Measurements from ENCODE around the gene CALN1. TPM values are rescaled to one million over a fixed set of nuclear protein-coding genes. Genes with fewer than 3 reads are reported as not detected.
"Not testable (repeated sequence)": the region's sequence is repeated elsewhere in the genome, so short reads cannot be mapped to it uniquely, and the experiment has no call there.

Gene CALN1
- polyA plus RNA-seq, 1 donor (not counting 4 experiments of a cell fraction or from before 2014, with no cell fraction given), result not detected

DNA sequence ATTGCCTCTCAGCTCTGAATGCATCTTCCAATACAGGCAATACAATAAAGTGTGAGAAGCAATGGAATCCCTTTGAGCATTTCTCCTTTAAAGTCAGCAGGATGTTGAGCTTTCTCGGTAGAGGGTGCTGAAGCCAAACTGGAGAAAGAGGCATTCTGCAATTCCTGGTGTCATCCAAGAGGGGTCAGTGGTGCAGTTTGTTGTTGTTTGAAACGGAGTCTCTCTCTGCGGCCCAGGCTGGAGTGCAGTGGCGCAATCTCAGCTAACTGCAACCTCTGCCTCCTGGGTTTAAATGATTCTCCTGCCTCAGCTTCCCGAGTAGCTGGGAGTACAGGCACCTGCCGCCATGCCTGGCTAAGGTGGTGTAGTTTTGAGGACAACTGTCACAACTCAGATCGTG is 486.5 kb downstream of the CALN1 start:
- FAIRE-seq (no peak), DNase-seq (ENCODE audit: low read depth, low spot score) (no peak)
- H3K79me2 ChIP-seq (ENCODE audit: control insufficient read depth, insufficient read depth, low read length), result no peaks in the 10 kb centered on the region
- no peak overlapping the region for H3K27ac ChIP-seq (ENCODE audit: control insufficient read depth, insufficient read depth, low read length)
- H3K4me2 ChIP-seq (ENCODE audit: control insufficient read depth, extremely low read depth, insufficient read depth, low read depth, low read length), result no peak overlapping the region
- H2AFZ ChIP-seq (ENCODE audit: control insufficient read depth, low read length), result no peak overlapping the region
- no peaks in the 10 kb centered on the region for H3K4me1 ChIP-seq (ENCODE audit: control insufficient read depth, extremely low read depth, insufficient read depth, low read length)
- no peaks in the 10 kb centered on the region for H3K36me3 ChIP-seq (ENCODE audit: control insufficient read depth in 2 of 2, extremely low read depth in 1 of 2, insufficient read depth in 2 of 2, low read length in 2 of 2)
- H3K4me3 ChIP-seq (ENCODE audit: control insufficient read depth in 2 of 3, extremely low read depth in 1 of 3, insufficient read depth in 2 of 3, low read depth in 1 of 3, low read length in 3 of 3), result no peak overlapping the region
- dilution Hi-C loops (cut with MboI; ENCODE audit: extremely low pct_ligation_motif_present, low sequenced_read_pairs), result loop anchor here (25.0 kb wide), 1 partner anchor 88 kb away; no protein-coding TSS in a partner anchor
- TF ChIP-seq EZH2 (IDR thresholded peaks at IDR 0.05; ENCODE audit: low read length) (no peak), CTCF (optimal IDR thresholded peaks at IDR 0.05 in 1 of 3, IDR thresholded peaks at IDR 0.05 in 1 of 3, conservative IDR thresholded peaks at IDR 0.05 in 1 of 3; ENCODE audit: extremely low read depth in 1 of 3, insufficient read depth in 2 of 3, low read length in 3 of 3) (peak in 2 of 3 experiments; percentile 2 to 19)
- H4K20me1 ChIP-seq (ENCODE audit: control insufficient read depth, extremely low read depth, insufficient read depth, low read length), result no peaks in the 10 kb centered on the region
- no peaks in the 10 kb centered on the region for H3K9me3 ChIP-seq (ENCODE audit: control insufficient read depth, low read depth, low read length)
- no peaks in the 10 kb centered on the region for H3K27me3 ChIP-seq (ENCODE audit: control insufficient read depth, extremely low read depth, insufficient read depth, low read length)
- H3K9ac ChIP-seq (ENCODE audit: control insufficient read depth, extremely low read depth, insufficient read depth, low read length), result no peak overlapping the region
- H3K9me1 ChIP-seq (ENCODE audit: control insufficient read depth, extremely low read depth, insufficient read depth, low read length), result no peaks in the 10 kb centered on the region

DNA sequence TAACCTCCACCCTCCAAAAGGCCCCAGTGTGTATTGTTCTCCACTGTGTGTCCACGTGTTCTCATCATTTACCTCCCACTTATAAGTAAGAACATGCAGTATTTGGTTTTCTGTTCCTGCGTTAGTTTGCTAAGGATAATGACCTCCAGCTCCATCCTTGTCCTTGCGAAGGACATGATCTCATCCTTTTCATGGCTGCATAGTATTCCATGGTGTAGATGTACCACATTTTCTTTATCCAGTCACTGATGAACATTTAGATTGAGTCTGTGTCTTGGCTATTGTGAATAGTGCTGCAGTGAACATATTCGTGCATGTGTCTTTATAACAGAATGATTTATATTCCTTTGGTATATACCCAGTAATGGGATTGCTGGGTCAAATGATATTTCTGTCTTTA is 497.9 kb downstream of the CALN1 start:
- H3K9me3 ChIP-seq (ENCODE audit: control insufficient read depth, low read depth, low read length); H3K36me3 ChIP-seq (ENCODE audit: control insufficient read depth in 2 of 2, extremely low read depth in 1 of 2, insufficient read depth in 2 of 2, low read length in 2 of 2); dilution Hi-C loops (cut with MboI; ENCODE audit: extremely low pct_ligation_motif_present, low sequenced_read_pairs); DNase-seq (ENCODE audit: low read depth, low spot score); H3K27ac ChIP-seq (ENCODE audit: control insufficient read depth, insufficient read depth, low read length); H4K20me1 ChIP-seq (ENCODE audit: control insufficient read depth, extremely low read depth, insufficient read depth, low read length); FAIRE-seq; H2AFZ ChIP-seq (ENCODE audit: control insufficient read depth, low read length); H3K4me2 ChIP-seq (ENCODE audit: control insufficient read depth, extremely low read depth, insufficient read depth, low read depth, low read length); H3K9me1 ChIP-seq (ENCODE audit: control insufficient read depth, extremely low read depth, insufficient read depth, low read length); H3K27me3 ChIP-seq (ENCODE audit: control insufficient read depth, extremely low read depth, insufficient read depth, low read length); H3K4me3 ChIP-seq (ENCODE audit: control insufficient read depth in 2 of 3, extremely low read depth in 1 of 3, insufficient read depth in 2 of 3, low read depth in 1 of 3, low read length in 3 of 3); H3K9ac ChIP-seq (ENCODE audit: control insufficient read depth, extremely low read depth, insufficient read depth, low read length); H3K4me1 ChIP-seq (ENCODE audit: control insufficient read depth, extremely low read depth, insufficient read depth, low read length); H3K79me2 ChIP-seq (ENCODE audit: control insufficient read depth, insufficient read depth, low read length): not testable (repeated sequence)

DNA sequence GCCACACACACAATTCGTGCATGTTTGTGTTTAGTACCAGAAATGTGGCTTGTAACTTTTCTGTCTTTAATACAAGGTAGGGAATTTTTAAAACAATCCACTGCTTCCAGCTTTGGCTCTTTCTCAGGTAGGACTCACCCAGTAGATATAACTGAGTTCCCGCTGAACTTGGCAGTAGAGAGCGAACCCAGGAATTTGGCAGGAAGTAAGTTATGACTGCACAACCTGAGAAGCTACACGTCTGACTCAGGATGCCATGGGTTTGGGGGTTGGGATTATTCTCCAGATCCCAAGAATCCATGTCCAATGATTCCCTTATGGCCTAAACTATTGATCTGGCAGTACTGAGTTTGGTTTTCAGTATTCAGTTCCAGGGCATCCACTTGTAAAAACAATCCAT is 499.7 kb downstream of the CALN1 start:
- Histone ChIP-seq H3K79me2 (ENCODE audit: control insufficient read depth, insufficient read depth, low read length) (no peaks in the 10 kb centered on the region), H3K27ac (ENCODE audit: control insufficient read depth, insufficient read depth, low read length) (no peak overlapping the region), H3K9ac (ENCODE audit: control insufficient read depth, extremely low read depth, insufficient read depth, low read length) (no peak overlapping the region), H3K4me3 (ENCODE audit: control insufficient read depth in 2 of 3, extremely low read depth in 1 of 3, insufficient read depth in 2 of 3, low read depth in 1 of 3, low read length in 3 of 3) (no peak overlapping the region), H2AFZ (ENCODE audit: control insufficient read depth, low read length) (no peak overlapping the region), H3K4me2 (ENCODE audit: control insufficient read depth, extremely low read depth, insufficient read depth, low read depth, low read length) (no peak overlapping the region), H3K9me1 (ENCODE audit: control insufficient read depth, extremely low read depth, insufficient read depth, low read length) (no peaks in the 10 kb centered on the region), H3K4me1 (ENCODE audit: control insufficient read depth, extremely low read depth, insufficient read depth, low read length) (no peaks in the 10 kb centered on the region), H3K9me3 (ENCODE audit: control insufficient read depth, low read depth, low read length) (peaks cover 4% of the 10 kb centered on the region), H3K36me3 (ENCODE audit: control insufficient read depth in 2 of 2, extremely low read depth in 1 of 2, insufficient read depth in 2 of 2, low read length in 2 of 2) (no peaks in the 10 kb centered on the region), H3K27me3 (ENCODE audit: control insufficient read depth, extremely low read depth, insufficient read depth, low read length) (no peaks in the 10 kb centered on the region), H4K20me1 (ENCODE audit: control insufficient read depth, extremely low read depth, insufficient read depth, low read length) (no peaks in the 10 kb centered on the region)
- DNase-seq (ENCODE audit: low read depth, low spot score) (no peak), FAIRE-seq (no peak)
- no peak for TF ChIP-seq CTCF (optimal IDR thresholded peaks at IDR 0.05 in 1 of 3, IDR thresholded peaks at IDR 0.05 in 1 of 3, conservative IDR thresholded peaks at IDR 0.05 in 1 of 3; ENCODE audit: extremely low read depth in 1 of 3, insufficient read depth in 2 of 3, low read length in 3 of 3)
- no peak for TF ChIP-seq EZH2 (IDR thresholded peaks at IDR 0.05; ENCODE audit: low read length)
- dilution Hi-C loops (cut with MboI; ENCODE audit: extremely low pct_ligation_motif_present, low sequenced_read_pairs), result no loop called here
